NCI-H446 treated with DMSO at 0.1 percent for 48 hours (cell line): Measurements from ENCODE around the gene MCCC2.
A peak's percentile ranks its signal among the peaks of the same experiment; 100 is the strongest.
"Not testable (repeated sequence)": the region's sequence is repeated elsewhere in the genome, so short reads cannot be mapped to it uniquely, and the experiment has no call there.

Source experiments
- DNase-seq: peaks from one replicate; lab custom pipeline; 2025; lab: John Stamatoyannopoulos, UW

The MCCC2 gene

DNA sequence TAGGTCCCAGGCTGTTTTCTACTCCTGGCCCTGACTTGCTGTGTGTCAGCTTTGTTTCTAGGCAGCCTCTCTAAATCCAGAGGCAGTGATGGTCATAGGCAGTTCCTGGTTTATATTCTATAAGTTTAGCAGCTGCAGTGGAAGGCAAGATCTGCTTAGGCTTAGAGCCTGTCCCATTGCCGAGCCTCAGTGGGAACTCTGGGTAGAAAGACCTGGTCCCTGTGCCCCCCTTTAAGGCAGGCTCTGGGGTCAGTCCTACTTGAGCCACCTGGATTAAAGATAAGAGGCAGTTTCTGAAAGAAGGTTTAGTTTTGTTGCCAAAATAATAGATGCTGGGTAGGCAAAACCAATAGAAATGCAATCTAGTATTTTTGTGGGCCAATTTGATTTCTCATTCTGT, 13.6 kb downstream of the MCCC2 start:
- DNase-seq: no peak

DNA sequence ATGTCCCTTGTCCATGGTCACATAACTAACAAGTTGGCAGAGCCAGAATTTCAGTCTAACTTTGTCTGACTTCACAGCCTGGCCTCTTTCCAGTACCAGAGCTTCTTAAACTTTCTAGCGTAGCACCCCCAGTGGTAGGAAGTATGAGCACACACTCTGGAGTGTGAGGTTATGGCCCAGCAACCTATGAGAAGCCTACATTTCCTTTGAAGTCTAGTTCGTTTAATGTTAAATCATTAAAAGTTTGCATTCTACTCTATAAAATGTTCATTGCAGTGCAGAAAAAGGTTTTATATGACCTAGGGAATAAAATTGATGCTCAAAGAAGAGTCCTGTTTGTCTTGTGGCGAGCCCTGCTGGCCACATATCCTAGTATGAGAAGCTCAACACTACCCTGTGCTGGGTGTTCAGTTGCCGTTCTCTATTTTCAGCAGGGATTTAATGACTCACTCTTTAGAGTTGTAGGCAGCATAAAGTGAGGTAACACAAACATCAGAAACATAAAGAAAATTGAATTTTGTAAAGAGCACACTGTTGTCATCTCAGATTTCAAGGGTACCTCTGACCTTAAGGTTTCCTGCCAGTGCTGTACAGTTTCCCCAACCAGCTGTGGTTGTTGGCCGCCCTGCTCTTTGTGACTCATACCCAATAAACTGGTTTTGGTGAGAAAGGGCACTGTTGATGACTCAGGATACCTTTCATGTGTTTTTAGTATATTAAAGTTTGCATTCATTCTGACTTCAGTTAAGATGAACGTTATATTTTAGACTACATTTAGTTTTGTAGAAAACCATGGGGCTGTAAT, 14.3 kb downstream of the MCCC2 start:
- peak; percentile 46 for DNase-seq

DNA sequence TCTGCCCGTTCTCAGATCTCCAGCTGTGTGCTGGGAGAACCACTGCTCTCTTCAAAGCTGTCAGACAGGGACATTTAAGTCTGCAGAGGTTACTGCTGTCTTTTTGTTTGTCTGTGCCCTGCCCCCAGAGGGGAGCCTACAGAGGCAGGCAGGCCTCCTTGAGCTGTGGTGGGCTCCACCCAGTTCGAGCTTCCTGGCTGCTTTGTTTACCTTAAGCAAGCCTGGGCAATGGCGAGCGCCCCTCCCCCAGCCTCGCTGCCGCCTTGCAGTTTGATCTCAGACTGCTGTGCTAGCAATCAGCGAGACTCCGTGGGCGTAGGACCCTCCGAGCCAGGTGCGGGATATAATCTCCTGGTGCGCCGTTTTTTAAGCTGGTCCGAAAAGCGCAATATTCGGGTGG, 22.8 kb downstream of the MCCC2 start:
- not testable (repeated sequence) for DNase-seq

DNA sequence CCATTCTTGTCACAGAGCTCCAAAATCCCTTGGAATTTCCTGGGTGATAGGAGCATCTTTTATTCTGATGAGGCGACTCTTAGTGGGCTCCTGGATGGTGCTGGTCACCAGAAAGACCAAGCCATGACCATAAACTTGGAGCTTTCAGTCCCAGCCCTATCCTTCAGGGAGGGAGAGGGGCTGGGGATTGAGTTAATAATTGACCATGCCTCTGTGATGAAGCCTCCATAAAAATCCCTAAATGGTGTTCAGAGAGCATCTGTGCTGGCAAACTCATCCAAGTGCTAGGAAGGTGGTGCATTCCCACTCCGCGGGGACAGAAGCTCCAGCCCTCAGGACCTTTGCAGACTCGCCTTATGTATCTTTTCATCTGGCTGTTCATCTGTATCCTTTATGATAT, 28.7 kb downstream of the MCCC2 start:
- no peak for DNase-seq

DNA sequence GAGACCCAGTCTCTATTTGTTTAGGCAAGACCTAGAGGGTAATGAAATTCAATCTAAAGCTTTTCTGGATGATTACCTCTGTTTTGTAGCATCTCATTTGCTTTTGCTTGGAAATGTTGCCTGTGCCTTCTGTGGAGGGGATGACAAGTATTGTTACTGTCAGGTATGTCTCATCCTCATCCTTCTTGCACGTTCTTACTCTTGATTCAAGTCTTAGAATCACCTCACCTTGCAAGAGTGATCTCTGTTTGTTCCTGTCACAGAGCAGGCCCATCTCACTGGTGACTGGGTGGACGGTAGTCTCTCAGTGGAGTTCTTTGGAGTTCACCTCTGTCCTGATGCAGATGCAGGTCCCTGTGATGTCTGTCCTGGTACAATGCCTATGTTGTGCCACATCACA, 33.5 kb downstream of the MCCC2 start:
- DNase-seq: no peak

DNA sequence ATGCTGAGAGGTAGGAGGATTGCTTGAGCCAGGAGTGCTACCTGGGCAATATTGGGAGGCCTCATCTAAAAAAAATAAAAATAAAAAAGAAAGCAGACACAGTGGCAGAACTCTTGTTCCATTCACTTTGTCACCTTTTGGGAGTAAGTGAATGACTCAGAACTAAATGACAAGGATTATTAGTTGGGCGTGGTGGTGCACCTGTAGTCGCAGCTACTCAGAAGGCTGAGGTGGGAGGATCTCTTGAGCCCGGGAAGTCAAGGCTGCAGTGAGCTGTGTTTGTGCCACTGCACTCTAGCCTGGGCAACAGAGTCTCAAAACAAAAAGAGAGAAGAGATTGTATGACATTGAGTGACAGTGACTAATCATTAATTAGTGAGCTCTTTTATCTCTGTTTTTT, 34.1 kb downstream of the MCCC2 start:
- DNase-seq: no peak

DNA sequence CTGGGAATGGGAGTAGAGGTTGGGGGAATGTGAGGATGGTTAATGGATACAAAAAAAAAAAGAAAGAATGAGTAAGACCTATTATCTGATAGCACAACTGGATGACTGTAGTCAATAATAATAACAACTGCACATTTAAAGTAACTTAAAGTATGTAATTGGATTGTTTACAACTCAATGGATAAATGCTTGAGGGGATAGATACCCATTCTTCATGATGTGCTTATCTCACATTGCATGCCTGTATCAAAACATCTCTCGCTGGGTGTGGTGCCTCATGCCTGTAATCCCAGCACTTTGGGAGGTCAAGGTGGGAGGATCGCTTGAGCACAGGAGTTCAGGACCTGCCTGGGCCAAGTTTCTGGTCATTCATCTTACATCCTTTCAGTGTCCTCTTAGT, 34.6 kb downstream of the MCCC2 start:
- DNase-seq: no peak

DNA sequence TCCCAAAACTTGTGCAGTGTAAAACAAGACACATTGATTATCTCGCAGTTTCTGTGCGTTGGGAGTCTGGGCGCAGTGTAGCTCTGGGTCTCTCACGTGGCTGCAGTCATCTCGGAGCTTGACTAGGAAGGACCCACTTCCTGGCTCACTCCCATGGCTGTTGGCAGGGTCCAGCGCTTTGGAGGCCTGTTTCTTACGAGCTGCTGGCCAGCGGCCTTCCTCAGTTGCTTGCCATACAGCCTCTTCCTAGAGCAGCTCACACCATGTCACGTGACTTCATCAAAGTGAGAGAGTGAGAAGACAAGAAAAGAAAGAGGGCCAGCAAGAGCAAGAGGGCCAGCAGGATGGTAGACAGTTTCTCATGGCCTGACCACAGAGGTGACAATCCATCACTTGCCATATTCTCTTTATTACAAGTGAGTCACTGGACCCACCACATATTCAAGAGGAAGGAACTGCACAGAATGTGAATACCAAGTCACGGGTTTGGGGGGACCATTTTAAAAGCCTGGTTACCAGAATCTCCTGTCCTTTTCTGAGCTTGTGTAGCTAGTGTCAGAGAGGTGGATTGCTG, 36.2 kb downstream of the MCCC2 start:
- DNase-seq: no peak

DNA sequence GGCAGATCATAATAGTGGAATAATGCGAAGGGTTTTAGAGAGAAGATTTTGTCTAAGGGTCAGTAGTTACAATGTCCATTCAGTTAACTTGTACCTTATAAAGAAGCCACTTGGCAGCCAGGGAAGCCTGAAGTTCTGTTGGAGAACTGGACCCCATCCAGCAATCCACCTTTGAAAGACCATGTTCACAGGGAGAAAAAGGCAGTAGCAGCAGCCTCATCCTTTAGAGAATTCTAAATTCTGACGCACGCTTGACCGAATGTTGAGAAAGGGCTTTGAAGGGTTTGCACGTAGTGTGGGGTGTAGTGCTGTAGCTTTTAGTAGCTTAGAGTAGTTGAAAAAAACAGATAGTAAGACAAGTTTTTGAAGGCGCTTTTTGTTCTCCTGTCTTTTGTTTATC, 42.8 kb downstream of the MCCC2 start:
- no peak for DNase-seq

DNA sequence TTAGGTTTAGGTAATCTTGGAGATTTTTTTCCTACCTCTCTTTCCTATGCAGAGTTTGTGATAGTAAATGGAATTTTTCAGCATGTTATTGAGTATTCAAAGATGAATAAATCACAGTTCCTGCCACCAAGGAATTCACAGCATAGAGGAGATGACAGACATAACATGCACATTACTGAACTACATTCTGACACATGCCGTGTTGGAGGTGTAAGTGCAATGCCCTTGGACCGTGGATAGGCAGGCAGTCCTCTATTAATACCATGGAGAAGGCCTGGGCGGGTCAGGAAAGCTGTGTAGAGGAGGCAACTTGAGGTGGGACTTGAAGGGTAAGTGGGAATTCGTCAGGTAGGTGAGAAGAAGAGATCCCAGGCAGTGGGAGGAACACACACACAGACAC, 43.9 kb downstream of the MCCC2 start:
- no peak for DNase-seq

DNA sequence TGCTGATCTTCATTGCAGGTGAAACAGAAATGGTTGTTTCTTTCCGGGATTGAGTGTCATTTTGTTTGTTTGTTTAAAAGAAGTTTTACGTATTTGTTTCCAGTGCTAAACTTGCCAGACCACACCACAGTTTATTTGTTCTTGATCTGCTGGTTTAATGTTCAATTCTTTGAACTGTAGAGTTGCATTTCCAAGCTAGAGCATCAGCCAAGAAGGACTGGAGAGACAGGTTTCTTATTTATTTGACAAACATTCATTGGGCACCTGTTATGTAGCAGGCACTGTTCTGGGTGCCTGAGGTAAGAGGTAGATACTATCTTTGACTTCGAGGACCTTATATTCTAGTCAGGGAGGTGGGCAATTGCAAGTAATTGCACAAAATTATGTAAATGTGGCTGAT, 45.0 kb downstream of the MCCC2 start:
- DNase-seq: no peak

DNA sequence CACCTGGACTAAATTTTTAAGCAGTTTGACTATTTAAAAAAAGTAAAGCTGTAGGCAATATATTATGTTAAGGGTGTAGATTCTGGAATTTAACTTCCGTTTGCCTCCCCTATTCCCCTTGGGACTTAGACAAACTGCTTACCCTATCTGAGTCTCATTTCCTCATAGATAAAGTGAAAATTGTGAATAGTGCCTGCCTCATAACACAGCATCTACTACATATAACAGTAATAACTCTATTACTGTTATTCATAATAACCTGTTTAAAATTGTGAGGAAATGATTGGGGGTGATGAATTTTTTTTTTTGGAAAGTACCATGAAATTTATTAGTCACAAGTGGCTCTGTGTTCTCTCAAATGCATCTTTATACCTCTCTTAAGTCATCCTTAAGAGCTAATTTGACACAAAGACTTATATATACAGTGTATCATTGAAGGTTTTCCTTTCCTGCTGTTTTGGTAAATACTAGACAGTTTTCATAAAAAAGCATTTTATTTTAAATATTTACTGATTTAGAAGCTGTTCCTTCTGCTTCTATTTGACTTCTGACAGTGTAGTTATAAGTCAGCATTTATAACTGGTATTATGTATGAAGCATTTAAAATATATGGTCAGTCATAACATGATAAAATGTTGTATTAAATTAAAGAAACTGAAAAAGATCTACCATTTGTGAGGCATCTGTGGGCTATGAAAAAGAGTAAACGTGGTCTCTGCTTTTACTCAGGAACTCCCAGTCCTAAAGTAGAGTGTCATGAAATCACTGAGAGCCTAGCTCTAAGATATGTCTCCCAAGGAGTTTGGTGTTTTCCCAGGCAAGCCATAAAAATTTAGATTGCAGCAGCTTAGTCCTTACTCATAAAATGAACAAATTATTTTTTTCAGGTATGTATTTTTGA, 46.4 kb downstream of the MCCC2 start:
- DNase-seq: no peak

DNA sequence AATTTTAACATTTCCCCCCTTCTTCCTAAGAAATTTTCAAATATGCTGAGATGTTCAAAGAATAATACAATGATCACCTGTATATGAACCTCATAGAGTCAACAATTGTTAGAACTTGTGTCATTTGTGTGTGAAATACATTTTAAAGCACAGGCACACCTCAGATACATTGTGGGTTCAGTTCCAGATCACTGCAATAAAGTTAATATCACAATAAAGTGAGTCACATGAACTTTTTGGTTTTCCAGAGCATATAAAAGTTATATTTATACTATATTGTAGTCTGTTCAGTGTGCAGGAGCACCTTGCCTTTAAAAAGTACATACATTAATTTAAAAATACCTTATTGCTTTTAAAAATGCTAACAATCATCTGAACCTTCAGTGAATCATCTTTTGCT, 50.0 kb downstream of the MCCC2 start:
- DNase-seq: no peak

DNA sequence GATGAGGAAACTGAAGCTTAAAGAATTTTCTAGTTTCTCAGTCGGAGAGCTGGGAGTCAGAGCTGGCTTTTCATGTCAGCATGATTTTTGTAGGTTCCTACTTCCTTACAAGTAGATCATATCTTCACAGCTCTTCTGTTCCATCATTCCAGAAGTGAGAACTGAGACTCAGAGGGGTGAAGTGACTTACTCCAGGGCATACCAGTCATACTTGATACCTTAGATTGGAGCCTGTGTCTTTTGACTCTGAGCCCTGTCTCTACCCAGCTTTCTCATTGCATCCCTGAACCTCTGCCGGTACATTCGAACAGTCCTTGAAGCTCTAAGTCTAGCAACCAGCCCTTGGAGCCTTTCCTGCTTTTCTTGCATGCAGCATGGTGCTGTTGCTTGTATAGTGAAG, 53.3 kb downstream of the MCCC2 start:
- DNase-seq: no peak

DNA sequence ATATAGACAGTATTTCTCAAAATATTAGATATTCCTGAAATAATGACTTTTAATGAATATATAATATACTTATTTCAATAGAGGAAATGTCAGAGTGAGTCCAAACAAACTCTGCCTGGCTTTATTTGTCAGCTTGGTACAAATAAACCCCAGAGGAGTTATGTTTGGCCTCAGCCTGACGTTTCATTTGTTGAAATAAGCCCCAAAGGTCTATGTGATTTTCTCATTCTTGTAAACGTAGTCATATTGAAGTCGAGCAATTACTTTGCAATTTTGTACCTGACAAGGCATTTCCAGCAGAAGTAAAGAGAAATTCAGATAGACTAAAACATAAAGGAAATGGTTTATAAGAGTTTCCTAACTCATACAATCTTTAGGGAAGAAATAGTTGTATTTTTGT, 57.9 kb downstream of the MCCC2 start:
- no peak for DNase-seq

DNA sequence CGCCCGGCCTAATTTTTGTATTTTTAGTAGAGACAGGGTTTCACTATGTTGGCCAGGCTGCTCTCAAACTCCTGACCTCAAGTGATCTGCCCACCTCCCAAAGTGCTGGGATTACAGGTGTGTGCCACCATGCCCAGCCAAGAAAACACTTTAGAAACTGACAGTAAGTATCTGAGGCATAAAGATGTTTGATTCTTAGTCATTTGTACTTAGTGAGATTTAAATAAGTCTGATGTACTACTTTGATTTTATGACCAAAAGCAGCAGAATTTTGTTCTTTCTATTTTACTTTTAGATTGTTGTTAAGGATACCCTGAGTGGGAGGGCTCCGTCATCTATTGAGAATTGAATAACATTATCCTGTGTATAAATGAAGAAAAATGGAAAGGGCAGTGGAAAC, 63.8 kb downstream of the MCCC2 start:
- DNase-seq: not testable (repeated sequence)

DNA sequence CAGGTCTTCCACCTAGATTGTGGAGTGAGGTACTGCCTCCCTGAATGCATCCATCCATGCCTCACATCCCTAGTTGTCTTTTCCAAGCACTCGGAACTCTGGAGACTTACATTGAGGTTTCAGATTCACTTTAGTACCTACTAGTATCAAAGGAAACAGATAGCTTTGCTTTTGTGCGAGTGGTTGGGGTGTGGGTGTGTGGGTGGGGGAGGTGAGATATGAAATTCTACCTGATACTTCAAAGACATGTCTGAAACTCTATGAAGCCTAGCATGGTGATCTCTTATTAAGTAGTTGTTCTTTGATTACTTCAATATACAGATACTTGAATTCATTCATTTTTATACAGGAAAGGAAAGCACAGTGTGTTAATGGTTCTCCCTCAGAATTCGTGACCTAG, 64.4 kb downstream of the MCCC2 start:
- DNase-seq: no peak

DNA sequence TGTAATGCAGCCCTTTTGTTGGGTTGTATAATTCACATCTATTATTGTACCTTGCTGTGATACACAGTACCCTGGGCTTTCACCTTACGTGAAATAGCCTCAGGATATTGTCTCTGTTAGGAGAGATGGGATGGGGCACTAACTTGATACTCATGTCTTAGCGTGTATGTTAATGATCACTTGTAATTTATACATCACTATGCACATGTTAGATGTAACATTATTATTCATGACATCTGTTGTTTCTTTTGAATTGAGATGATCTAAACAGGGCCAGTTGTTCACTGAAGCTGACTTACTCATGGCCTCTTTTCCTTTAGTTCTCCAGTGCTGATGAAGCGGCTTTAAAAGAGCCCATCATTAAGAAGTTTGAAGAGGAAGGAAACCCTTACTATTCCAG, 65.2 kb downstream of the MCCC2 start:
- DNase-seq: peak; percentile 62

DNA sequence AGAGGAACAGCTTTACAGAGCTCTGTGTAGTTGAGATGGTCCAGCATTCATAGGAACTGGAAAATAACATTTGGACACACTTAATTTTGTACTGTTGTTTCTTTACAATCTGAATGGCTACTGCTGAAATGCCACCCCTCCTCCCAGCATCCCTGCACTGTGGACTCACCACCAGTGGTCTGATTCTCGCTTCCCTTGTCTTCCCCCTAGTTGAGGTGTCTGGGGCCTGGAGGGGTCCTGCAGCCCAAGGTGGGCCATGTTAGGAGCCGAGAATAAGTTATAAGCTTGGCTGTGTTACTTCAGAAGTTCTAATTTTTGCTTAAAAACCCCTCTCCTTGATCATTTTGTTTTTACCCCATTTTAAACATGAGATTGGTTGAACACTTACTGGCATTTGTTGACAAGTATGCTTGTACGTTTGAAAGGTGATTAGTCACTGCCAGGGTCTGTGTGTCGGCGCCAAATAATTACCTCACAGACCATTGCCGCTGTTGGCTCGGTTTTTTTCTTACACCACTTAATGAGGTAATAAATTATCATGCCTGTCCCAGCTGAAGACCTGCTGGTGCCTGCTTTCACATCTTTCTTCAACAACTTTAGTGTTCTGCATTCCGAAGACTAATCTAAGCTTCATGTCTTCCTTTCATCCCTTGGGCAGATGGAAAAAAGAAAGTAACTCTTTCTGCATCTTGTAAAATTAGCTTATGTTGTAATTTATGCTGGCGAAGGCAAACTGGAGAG, 65.8 kb downstream of the MCCC2 start:
- DNase-seq: peak; percentile 98

DNA sequence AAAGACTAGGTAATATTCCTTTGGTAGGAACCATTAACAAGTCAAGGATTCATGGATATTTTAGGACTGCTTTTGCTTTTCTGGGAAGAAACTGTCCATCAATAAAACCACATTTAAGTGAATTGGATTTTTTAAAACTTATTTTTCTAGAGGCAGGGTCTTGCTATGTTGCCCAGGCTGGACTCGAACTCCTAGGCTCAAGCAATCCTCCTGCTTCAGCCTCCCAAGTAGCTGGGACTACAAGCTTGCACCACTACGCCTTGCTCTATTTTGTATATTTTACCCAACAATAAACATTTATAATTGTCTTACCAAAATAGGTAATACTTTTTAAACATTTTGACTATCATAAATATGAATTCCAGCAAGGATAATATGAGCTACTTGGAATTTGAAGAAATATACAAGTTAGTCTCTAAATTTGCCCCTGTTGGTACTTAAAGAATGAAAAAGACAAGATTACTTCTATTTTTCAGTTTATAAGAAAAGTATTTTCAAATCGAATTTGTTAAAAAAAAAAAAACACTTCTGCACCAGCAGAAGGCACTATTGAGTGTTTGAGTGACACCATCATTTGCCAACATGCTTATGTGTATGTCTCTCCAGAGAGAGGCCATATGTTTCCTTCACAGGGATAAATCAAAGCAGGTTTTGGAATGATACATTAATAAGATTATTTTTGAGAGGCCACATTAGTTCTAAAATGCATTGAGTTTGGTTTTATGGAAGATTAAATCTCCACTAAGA, 71.9 kb downstream of the MCCC2 start:
- peak; percentile 60 for DNase-seq

DNA sequence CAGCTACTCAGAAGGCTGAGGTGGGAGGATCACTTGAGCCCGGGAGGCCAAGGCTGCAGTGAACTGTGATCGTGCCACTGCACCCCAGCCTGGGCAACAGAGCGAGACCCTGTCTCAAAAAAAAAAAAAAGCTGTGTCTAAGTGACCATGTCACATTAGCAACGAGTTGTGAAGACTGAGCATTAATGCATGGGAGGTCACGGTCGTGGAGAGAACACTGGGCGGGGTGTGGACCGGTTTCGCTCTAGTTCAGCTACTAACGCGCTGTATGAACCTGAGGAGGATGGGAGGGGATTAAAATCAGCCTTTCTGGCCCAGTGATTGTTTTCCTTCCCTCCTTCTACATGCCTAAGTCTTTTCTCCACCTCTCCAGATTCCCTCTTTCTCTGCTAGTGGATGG, 75.2 kb downstream of the MCCC2 start:
- no peak for DNase-seq
